CD4-positive, alpha-beta T cell treated with Interleukin-15 for 1 hour (primary cell): ENCODE data around the gene ETV7.
"Not testable (repeated sequence)": the region's sequence is repeated elsewhere in the genome, so short reads cannot be mapped to it uniquely, and the experiment has no call there.

Experiments
- DNase-seq: peaks from one replicate; pipeline ENCODE4 v3.0.0-alpha.2; 2020

Gene ETV7

DNA sequence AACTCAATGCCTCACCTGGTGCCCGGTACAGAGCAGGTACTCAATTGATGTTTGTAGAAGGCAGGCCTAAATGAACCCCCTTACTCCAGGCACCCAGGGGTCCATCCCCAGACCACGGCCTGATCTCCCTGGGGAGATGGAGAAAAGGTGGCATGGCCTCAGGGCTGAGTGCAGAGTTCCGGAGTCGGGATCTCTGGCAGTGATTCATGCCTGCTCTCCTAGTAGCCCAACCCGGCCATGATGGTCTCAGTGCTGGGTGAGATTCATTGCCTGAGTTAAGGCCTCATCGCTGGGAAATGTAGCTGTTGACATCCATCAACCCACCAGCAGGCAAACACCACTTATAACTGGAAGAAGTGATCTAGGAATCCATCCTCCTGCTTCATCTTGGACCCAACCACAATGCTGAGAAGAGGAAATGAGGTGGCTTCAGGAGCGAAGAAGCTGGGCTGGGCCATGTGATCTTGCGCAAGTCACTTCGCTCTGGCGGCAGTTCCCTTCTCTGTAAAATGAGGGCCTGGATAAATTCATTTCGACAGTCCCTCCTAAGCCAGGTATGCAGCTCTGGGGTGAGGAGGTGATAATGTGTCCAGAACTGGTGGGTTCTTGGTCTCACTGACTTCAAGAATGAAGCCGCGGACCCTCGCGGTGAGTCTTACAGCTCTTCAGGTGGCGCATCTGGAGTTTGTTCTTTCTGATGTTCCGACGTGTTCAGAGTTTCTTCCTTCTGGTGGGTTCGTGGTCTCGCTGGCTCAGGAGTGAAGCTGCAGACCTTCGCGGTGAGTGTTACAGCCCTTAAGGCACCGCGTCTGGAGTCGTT, 24.7 kb downstream of the ETV7 start:
- peak; percentile 33 for DNase-seq

DNA sequence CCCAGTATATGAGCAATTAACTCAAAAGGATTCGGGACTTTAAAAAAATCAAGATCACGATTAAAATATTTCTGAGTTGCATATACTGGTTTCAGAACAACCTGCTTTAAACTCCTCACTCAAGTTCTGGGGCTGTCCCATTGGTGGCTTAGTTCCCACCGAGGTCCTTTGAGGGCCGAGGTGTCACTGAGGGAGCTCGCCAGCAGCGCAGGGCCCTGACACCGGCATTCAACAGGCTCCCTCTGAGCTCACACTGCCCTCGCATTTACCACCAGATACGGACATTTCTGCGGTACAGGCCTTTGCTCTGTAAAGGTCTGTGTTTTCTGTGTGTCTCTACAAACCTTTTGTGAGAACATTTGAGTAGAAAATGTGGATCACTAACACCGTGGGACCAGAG, 26.4 kb downstream of the ETV7 start:
- no peak for DNase-seq

DNA sequence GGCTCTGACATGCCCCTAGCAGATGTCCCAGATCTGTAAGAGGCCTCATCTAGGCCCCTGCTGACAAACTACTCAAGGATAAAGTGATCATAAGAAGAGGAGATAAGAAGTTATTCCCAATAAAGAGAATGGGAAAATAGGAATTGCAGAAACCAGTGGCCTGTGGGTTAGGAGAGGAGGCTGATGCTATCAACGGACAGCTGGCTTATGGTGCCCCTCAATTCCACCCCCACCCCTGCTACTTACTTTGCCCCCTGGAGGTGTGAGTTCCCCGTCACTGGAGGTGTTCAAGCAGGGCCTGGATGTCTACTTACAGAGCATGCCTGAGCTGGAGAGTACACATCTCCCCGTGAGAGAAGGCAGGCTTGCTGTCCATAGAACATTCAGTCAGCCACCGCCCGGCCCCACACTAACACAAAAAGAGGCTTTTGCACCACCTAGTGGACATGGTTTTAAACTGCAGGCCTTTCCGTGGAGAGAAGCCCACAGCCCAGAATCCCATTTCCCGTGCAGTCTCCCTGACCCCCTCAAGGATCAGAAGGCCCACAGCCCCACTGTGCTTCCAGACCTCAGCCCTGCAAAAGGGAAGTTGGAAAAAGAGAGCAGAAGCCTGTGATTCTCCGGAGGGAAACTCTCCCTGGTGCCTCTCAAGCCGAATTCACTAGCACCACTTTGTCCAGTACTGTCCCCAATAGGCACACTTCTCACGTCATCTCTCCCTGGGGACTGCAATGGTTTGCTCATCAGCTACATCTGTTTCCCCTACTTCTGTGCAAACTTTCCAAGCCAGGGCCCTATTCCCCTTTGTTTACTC, 27.0 kb downstream of the ETV7 start:
- peak; percentile 69 for DNase-seq

DNA sequence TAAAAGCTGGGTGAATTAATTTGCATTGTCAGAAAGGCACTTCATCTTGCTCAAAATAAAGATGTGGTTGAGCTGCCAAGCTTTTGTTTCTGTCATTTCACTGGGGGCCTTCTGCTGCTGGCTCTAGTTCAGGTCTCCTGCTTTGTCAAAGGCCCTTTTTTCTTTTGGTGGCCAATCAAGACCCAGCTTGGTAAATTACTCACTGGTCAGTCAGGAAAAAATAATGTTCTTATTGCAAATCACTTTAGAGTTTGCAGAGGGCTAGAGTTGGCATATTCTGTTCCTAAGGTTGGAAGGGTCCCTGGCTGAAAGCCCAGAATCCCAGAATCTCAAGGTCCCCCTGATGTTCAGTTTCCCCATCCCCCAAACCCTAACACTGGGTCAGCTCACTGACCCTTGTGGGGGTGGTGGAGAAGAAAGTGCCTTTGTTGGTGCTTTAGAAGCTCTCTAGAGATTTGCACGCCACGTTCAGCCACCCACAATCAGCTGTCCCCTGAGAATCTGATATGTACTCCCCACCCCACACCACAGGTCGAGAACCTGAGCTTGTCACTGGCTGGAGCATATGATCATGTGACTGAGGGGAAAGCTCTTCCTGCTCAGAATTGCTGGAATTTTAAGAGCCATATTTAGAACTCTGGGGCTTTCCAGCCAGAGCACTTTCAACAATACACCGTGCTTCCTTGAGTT, 29.1 kb downstream of the ETV7 start:
- no peak for DNase-seq

DNA sequence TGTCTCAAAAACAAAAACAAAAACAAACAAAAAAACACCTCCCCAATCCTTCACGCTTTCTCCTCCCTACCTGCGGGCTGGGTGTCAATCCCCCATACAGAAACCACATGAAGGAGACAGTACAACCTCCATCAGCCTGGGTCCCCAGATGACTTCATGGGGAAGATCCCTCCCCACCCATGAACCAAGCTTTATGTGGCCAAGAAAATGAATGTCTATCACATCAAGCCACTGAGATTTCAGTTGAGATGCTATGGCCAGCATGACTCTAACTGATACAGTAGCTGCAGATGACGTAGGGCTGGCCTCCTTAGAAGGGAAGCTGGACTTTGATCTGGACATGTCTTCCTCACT, 29.6 kb downstream of the ETV7 start:
- DNase-seq: no peak

DNA sequence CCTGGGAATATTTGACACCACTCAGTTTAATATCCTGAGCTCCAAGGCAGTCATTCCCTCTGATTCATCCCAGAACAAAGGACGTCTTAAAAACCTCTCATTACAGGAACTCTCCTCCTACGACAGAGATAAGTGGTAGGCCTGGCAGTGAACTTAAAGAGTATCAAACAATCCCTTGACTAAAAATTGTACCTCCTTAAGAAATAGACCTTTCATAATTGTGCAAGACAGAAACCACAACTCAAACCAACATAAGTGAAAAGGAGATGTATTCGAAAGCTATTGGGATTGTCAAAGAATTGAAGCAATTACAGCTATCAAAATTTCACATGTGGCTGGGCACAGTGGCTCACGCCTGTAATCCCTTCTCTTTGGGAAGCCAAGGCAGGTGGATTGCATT, 31.6 kb downstream of the ETV7 start:
- DNase-seq: no peak

DNA sequence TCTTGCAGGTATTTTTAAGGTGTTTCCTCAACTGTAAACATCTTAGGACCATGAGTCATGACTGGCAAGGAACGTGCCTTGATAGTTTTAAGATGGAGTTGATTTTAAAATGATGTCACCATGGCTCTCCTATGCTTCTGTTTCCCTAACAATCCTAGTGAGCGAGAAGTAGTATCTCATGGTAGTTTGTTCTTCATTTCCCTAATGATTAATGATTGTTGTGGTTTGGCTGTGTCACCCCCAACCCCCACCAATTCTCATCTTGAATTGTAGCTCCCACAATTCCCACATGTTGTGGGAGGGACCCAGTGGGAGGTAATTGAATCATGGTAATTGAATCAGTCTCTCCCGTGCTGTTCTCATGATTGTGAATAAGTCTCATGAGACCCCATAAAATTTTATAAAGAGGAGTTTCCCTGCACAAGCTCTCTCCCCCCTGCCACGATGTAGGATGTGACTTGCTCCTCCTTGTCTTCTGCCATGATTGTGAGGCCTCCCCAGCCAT, 34.0 kb downstream of the ETV7 start:
- no peak for DNase-seq

DNA sequence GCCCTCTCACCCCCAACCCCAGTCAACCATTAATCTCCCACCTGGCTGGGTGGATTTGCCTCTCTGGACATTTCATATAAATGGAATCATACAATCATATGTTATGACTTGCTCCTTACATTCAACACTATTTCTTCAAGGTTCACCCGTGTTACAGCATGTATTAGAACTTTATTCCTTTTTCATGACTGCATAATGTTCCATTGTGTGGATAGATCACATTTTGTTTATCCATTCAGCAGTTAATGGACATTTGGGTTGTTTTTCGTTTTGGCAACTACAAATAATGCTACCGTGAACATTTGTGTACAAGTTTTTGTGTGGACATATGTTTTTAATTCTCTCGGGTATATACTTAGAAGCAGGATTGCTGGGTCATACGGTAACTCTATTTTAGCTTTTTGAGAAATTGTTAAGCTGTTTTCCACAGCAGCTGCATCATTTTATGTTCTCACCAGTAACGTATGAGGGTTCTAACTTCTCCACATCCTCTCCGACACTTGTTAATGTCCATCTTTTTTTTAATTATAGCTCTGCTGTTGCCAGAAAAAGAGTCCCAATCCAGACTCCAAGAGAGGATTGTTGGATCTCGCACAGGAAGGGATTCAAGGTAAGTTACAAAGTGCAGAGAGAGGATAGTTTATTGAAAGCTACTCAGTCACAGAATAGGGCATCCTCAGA, 34.9 kb downstream of the ETV7 start:
- no peak for DNase-seq

DNA sequence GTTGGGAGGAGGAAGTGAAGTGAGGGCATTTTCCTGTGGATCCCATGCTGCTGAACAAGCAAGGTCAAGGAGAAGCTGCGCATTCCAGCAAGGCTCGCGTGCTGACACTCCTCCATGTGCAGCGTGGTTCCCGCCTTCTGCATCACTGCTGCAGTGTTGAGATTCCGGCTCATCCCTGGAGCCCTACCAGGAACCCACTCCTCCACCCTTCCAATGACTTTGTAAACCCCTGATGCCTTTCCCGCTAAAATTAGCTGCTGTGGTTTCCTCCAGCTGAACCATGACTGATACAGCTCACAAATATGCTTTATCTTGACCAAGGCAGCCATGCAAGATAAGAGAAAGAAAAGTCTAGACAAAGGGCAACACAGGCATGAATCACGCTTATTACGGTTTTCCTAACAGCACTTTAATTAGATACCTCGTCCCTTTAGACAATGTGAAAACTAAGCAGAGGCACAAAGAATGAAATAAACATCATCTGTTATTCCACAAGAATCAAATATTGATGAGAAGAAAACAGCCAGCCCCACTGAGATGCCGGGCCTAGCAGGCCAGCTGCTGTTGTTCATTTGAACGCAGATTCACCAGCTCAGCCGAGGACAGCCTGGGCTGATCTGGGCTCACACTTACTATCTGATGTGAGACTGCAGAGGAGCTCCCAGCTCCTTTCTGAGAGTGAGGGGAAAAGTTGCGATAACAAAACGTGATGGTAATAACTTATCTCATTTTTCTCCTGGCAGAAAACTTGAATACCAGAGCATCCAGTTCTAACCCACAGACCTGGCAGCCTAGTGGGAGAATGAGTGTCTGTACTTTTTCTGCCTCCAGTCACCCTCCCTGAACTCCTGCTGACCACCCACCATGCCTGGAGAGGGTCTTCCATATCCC, 36.5 kb downstream of the ETV7 start:
- no peak for DNase-seq

DNA sequence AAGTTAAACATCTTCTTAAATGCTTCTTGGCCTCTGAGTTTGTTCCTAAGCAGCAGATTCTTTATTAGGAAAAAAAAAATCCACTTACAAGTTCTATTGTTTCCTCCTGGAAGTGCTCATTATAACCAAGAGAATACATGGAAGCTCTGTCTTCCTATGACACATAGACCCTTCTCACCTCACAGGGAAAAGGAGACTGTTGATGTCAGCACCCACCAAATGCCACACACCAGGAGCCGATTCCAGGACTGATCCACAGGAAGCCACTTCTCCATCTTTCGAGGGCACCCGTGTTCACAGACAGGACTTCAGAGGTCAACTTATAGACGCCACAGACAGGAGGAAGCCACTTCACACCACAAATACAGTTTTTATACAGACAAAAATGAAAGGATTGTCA, 37.4 kb downstream of the ETV7 start:
- DNase-seq: no peak

DNA sequence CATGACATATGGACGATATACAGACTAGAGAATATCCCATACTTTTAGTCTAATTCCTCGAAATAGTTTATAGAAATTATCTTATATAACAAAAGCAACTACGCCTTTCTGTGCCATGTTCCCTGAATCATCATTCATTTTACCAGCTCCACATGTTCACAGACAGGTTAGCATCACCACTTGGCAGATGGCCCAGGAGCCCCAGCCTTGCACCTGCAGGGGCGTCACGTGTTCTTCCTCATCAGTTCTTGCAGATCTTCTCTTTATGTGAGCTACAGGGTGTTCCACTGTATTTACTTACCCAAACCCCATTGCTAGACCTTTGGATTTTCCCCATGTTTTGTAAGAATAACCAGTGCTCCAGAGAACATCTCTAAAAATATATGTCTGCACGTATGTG, 38.2 kb downstream of the ETV7 start:
- DNase-seq: no peak

DNA sequence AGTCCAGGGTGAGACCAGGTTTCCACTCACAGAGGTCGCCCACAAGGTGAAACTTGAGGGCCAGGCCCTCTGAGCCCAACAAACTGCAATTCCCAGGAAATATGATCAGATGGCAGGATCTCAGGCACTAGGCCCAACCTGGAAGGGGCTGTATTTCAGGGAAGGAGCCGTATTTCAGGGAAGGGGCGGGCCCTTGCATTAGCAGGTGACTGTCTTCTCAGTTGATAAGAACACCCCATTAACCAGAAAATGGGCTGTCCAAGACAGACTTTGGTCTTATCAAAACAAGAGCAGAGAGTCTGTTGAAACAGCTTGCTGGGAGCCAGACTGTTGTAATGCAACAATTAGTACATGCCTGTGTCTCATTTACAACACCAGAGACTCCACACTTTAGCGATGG, 39.8 kb downstream of the ETV7 start:
- no peak for DNase-seq

DNA sequence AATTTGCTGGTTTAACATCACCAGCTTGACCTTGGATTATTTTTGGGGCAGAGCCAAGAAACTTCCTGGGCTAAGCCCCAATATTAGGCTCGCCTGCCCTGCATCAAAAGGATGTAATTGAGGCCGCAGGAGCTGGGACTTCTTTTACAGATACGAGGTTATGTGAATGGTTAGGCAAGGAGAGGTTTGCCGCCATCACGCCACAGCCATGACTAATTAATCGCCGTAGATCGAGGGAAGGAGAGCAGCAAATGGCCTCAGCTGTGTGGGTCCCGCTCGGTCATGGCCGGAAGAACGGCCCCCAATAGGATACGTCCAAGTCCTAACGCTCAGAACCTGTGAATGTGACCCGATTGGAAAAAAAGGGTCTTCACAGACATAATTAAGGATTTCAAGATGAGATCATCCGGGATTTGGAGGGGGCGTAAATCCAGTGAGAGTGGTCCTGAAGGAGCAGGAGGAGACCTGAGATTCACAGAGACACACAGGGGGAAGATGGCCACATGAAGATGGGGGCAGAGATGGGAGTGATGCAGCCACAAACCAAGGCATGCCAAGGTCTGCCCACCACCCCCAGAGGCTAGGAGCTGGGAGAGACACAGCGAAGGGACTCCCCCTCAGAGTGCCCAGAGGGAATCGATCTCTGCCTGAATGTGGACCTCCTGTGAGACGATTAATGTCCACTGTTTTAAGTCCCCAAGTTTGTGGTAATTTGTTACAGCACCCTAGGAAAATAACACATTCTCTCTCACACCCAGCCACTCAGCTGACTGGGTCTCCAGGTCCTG, 40.8 kb downstream of the ETV7 start:
- DNase-seq: no peak

DNA sequence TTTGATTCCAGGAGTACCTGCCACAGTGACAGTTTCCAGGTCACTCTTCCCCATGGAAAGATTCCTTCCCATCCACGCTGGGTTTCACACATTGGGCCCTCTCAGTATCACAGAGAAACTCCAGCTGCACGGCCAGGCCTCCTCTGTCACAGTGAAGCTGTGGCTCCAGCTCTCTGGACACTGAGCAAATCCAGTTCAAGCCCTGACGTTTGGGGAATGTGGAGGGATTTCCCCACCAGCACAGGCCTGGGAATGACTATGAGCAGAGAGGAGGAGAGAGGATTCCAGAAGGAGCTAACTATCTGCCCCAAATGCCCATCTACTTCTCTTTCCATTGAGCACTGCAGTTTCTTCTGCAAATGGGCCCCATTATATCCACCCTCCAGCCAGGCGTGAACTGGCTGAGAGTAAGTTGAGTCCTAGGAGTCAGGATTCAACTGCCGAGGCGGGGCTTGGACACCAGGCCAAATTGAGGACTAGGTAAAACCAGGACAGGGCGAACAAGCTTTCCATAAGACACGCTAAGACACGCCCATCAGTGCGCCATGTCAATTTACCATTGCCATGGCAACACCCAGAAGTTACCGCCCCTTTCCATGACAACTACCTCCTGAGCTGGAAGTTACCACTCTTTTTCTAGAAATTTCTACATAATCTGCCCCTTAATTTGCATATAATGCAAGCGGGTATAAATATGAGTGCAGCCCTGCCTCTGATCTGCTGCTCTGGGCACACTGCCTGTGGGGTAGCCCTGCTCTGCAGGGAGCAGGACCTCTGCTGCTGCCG, 41.6 kb downstream of the ETV7 start:
- no peak for DNase-seq

DNA sequence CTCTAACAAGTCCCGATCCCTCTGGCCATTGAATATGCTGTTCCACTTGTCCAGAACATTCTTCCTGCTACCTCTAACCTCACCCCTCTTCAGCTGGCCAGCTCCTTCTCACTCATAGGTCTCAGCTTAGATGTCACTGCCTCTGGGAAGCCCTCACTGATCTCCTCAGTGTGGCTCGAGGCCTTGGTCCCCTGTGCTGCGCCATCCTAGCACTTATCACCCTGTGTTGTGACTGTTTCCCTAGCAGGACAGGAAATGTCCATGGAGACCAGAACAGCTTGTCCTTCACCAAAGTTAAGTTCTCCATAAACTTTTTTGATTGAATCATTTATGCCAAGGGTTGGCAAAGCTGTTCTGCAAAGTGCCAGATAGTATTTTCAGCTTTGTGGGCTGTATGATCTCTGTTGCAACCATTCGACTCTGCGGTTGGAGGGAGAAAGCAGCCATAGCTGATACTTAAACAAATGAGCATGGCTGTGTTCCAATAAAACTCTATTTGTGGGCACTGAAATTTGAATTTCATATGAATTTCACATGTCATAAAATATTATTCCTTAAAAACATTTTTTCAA, 44.3 kb downstream of the ETV7 start:
- DNase-seq: no peak

DNA sequence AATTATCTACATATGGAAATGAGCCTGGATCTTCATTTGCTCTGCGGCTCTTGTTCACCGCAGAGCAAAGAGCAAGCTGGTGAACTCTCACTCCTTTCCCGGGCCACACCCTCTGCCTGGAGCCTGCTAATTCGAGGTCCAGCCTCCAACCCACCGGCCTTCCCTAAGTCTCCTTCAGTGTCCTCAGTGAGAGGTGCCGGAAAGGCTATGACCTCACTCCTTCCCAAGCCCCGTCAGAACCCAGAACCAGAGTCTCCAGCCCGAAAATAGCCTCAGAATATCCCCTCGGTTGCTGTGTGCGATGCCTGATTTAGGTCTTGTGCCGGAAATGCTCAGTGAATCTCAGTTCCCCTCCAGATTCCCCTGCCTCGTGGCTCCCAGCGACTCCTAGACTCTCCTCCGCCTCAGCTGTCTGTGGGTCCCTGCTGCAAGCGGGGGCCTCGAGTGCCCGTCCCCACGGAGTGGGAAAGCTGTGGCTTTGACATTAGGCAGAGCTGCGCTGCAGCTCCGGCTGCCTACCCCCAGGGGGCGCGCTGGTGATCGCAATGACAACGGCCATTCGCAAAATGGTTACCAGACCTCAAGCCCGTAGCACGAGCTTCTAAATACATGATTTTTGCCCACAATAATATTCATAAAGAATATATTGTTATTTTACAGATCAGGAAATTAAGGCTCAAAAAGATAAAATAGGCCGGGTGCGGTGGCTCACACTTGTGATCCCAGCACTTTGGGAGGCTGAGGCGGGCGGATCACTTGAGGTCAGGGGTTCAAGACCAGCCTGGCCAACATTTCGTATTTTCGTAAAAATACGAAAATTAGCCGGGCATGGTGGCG, 46.6 kb downstream of the ETV7 start:
- peak; percentile 70 for DNase-seq

DNA sequence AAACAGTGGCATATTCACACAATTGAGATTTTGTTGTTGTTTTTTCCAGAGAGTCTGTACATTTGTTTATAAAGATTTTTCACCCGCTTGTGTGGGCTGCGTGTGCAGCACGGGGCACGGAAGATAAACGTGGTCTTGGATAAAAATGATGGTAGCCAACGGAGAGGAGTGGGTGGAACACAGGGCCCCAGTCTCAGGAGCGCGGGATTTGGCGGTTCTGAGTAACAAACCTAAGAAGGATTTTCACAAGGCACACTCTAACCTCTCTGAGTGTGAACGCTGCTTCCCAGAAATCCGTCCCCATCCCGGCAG, 47.2 kb downstream of the ETV7 start:
- DNase-seq: no peak

DNA sequence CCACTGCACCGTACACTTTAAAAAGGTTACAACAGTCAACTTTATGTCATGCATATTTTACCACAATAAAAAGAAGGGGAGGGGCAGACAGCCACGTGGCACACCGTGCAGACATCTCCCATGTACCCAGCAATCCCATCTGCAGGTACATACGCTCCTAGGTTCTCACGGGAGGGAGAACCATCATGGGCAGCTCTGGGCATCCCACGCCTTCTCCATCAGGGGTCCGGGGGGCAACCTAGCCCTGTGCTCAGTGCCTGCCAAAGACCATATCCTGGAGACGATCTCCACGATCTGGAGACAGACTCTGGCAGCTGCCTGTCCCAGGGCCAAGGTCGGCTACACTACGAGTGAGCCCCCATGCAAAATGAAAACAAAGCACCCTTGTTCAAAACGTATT, 48.3 kb downstream of the ETV7 start:
- no peak for DNase-seq

DNA sequence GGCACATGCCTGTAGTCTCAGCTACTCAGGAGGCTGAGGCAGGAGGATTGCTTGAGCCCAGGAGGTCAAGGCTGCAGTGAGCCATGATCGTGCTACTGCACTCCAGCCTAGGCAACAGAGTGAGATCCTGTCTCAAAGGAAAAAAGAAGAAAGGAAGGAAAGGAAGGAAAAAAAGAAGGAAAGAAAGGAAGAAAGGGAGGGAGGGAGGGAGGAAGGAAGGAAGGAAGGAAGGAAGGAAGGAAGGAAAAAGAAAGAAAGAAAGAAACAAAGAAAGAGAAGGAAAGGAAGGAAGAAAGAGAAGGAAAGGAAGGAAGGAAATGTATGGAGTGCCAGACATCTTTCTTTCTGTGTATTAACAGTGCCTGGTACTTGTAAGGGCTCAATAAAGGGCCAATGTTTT, 49.2 kb downstream of the ETV7 start:
- not testable (repeated sequence) for DNase-seq
